ENCODE results near the gene CDK9. TPM values are rescaled to one million over a fixed set of nuclear protein-coding genes. Genes with fewer than 3 reads are reported as not detected.

CDK9 gene
- total and polyA plus RNA-seq, 2 experiments from 2014 or later = 58.5 to 84.3 TPM

GRCh38 chr9:127815512-127816361, 29.9 kb downstream of the CDK9 start (continued):
- TF ChIP-seq ZNF462 (CRISPR knock-in tag; IDR thresholded peaks at IDR 0.05) (no peak), NANOG (IDR thresholded peaks at IDR 0.05; ENCODE audit: borderline replicate concordance) (no peak), EZH2phosphoT487 (IDR thresholded peaks at IDR 0.05; ENCODE audit: unreplicated experiment) (no peak), ZNF331 (CRISPR knock-in tag; IDR thresholded peaks at IDR 0.05; ENCODE audit: low read depth) (no peak), ZNF114 (CRISPR knock-in tag; IDR thresholded peaks at IDR 0.05) (no peak), CREB1 (CRISPR knock-in tag; IDR thresholded peaks at IDR 0.05; ENCODE audit: low read depth) (no peak), EZH2 (IDR thresholded peaks at IDR 0.05; ENCODE audit: low read depth, unreplicated experiment) (no peak), REST (IDR thresholded peaks at IDR 0.05; ENCODE audit: unreplicated experiment) (no peak), JUNB (IDR thresholded peaks at IDR 0.05; ENCODE audit: unreplicated experiment) (no peak)
- TF ChIP-seq, protein P1, sequence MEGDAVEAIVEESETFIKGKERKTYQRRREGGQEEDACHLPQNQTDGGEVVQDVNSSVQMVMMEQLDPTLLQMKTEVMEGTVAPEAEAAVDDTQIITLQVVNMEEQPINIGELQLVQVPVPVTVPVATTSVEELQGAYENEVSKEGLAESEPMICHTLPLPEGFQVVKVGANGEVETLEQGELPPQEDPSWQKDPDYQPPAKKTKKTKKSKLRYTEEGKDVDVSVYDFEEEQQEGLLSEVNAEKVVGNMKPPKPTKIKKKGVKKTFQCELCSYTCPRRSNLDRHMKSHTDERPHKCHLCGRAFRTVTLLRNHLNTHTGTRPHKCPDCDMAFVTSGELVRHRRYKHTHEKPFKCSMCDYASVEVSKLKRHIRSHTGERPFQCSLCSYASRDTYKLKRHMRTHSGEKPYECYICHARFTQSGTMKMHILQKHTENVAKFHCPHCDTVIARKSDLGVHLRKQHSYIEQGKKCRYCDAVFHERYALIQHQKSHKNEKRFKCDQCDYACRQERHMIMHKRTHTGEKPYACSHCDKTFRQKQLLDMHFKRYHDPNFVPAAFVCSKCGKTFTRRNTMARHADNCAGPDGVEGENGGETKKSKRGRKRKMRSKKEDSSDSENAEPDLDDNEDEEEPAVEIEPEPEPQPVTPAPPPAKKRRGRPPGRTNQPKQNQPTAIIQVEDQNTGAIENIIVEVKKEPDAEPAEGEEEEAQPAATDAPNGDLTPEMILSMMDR (conservative IDR thresholded peaks at IDR 0.05; ENCODE audit: low read depth in 2 of 2) = no peak
